Measurements from ENCODE around the gene GRIN2C. TPM values are rescaled to one million over a fixed set of nuclear protein-coding genes. Genes with fewer than 3 reads are reported as not detected.

Gene GRIN2C
- total RNA-seq, 1 donor, result under 0.01 TPM

- TF ChIP-seq CTCF (IDR thresholded peaks at IDR 0.05; ENCODE audit: insufficient read depth, low read length), result no peak
- DNase-seq (ENCODE audit: low read depth), result no peak
Observed at GRCh38 chr17:74901353-74902135, 41.9 kb upstream of the GRIN2C start.

GRCh38 chr17:74900208-74900607 lies 40.5 kb upstream of the GRIN2C start:
- DNase-seq (ENCODE audit: low read depth), result no peak
- H3K4me3 ChIP-seq (ENCODE audit: low read depth, low read length), result no peak overlapping the region
- TF ChIP-seq CTCF (IDR thresholded peaks at IDR 0.05; ENCODE audit: insufficient read depth, low read length), result no peak

More at GRCh38 chr17:74901353-74902135, 41.9 kb upstream of the GRIN2C start:
- H3K4me3 ChIP-seq (ENCODE audit: low read depth, low read length), result no peak overlapping the region

- no peak for DNase-seq (ENCODE audit: low read depth)
- no peak overlapping the region for H3K4me3 ChIP-seq (ENCODE audit: low read depth, low read length)
- TF ChIP-seq CTCF (IDR thresholded peaks at IDR 0.05; ENCODE audit: insufficient read depth, low read length), result no peak
Observed at GRCh38 chr17:74898376-74898946, 38.8 kb upstream of the GRIN2C start.

- H3K4me3 ChIP-seq (ENCODE audit: low read depth, low read length), result no peak overlapping the region
- TF ChIP-seq CTCF (IDR thresholded peaks at IDR 0.05; ENCODE audit: insufficient read depth, low read length), result no peak
- DNase-seq (ENCODE audit: low read depth), result no peak
Observed at GRCh38 chr17:74893936-74894671, 34.4 kb upstream of the GRIN2C start.

- H3K4me3 ChIP-seq (ENCODE audit: low read depth, low read length), result no peak within 1 kb of the TSS
- no peak for TF ChIP-seq CTCF (IDR thresholded peaks at IDR 0.05; ENCODE audit: insufficient read depth, low read length)
- no peak for DNase-seq (ENCODE audit: low read depth)
Observed at GRCh38 chr17:74892974-74893911, 33.6 kb upstream of the GRIN2C start, which contains the start of gene FADS6. TSS of gene FADS6 (minus strand) at chr17:74893633. CDS start at chr17:74893595, 38 bp downstream.

Data from fibroblast of the aortic adventitia (primary cell).